Smooth muscle cell (in vitro differentiated cells): ENCODE results near the gene EXOSC5. TPM values are rescaled to one million over a fixed set of nuclear protein-coding genes. Genes with fewer than 3 reads are reported as not detected.

Source experiments
- DNase-seq: peaks from one replicate; lab custom pipeline; 2025; ENCODE audit not compliant: unreplicated experiment; lab: John Stamatoyannopoulos, UW
- H2AFZ ChIP-seq: fragments of 200-600 bp; sonication (generic); 2 replicates; pipeline ENCODE4 v1.6.0; 2016; ENCODE audit warnings: antibody characterized with exemption, low read depth, mild to moderate bottlenecking
- H3F3A ChIP-seq: fragments of 200-600 bp; sonication (generic); 2 replicates; pipeline ENCODE4 v1.6.0; 2017; ENCODE audit warnings: antibody characterized with exemption, low read depth
- H3K27ac ChIP-seq: fragments of 200-600 bp; sonication (generic); 2 replicates; pipeline ENCODE4 v1.5.1; 2016; ENCODE audit warnings: low read depth, mild to moderate bottlenecking
- H3K27me3 ChIP-seq: fragments of 200-600 bp; sonication (generic); 2 replicates; pipeline ENCODE4 v1.6.1; 2016; ENCODE audit warnings: low read depth, mild to moderate bottlenecking
- H3K36me3 ChIP-seq: fragments of 200-600 bp; sonication (generic); 2 replicates; pipeline ENCODE4 v1.5.1; 2016; ENCODE audit warnings: low read depth
- H3K4me1 ChIP-seq: fragments of 200-600 bp; sonication (generic); 2 replicates; pipeline ENCODE4 v1.5.1; 2016; ENCODE audit warnings: low read depth
- H3K4me2 ChIP-seq: fragments of 200-600 bp; sonication (generic); 2 replicates; pipeline ENCODE4 v1.6.0; 2016; ENCODE audit warnings: mild to moderate bottlenecking
- H3K4me3 ChIP-seq: fragments of 200-600 bp; sonication (generic); 2 replicates; pipeline ENCODE4 v1.5.1; 2016; ENCODE audit warnings: mild to moderate bottlenecking
- H3K79me2 ChIP-seq: fragments of 200-600 bp; sonication (generic); 2 replicates; pipeline ENCODE4 v1.6.0; 2016; ENCODE audit warnings: low read depth, mild to moderate bottlenecking
- H3K9ac ChIP-seq: fragments of 200-600 bp; sonication (generic); 2 replicates; pipeline ENCODE4 v1.6.0; 2016; ENCODE audit warnings: low read depth
- H3K9me3 ChIP-seq: fragments of 200-600 bp; sonication (generic); replicated peaks from 2 replicates; pipeline ENCODE4 v1.5.1; 2016; ENCODE audit warnings: low read depth
- H4K20me1 ChIP-seq: fragments of 200-600 bp; sonication (generic); 2 replicates; pipeline ENCODE4 v1.6.0; 2016; ENCODE audit warnings: low read depth
- WGBS: methylation state at CpG from one replicate; pipeline ENCODE4 v1.1.7; 2016; ENCODE audit warnings: low lambda C conversion rate; 5-methylcytosine and 5-hydroxymethylcytosine counted together
- polyA plus RNA-seq: library from polyadenylated mRNA; unstranded; fragments of >200 nt; fragmentation: Nextera tagmentation; extraction: Ambion mirVana; gene quantifications from 2 replicates; pipeline ENCODE4 v1.2.1, GENCODE V29; 2016
- total RNA-seq: library from RNA; depleted of rRNA; stranded (reverse); fragments of >200 nt; gene quantifications from 2 replicates; pipeline ENCODE4 v1.2.3, GENCODE V29; 2014
- TF ChIP-seq, protein P1 (sequence below): fragments of 200-600 bp; sonication (generic); IDR thresholded peaks from 2 replicates; pipeline ENCODE4 v1.5.1; 2017; ENCODE audit warnings: borderline replicate concordance, mild to moderate bottlenecking, antibody characterized with exemption; ENCODE audit not compliant: insufficient read depth, poor library complexity, severe bottlenecking

Gene EXOSC5
- total and polyA plus RNA-seq, 2 experiments from 2014 or later: 5.4 to 19.5 TPM

DNA sequence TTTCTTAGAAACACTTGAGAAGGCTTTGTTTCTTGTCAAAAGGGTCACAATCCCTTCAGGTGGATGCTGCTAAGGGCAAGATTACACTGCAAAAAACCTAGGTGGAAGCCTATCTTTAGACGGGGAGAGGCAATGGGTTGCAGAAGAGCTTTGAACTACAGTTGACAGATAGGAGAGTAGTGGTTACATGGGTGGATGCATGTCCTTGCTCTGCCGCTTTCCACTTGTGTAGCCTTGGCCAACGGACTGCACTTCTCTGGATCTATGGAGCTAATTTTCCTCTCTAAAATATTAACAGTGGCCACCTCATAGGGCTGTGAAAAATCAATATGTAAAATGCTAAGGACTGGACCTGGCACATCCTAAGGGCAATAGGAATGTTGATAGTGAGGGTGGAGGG lies 1.4 kb upstream of the EXOSC5 start:
- Histone ChIP-seq H3K4me1 (peaks cover 16% of the 10 kb centered on the region), H3K4me3 (peak overlapping the region; percentile 83), H4K20me1 (no peaks in the 10 kb centered on the region), H3K27me3 (no peaks in the 10 kb centered on the region), H2AFZ (no peak overlapping the region), H3K9me3 (no peaks in the 10 kb centered on the region), H3K4me2 (peak overlapping the region; percentile 97), H3K9ac (peak overlapping the region; percentile 96), H3K27ac (no peak overlapping the region), H3K36me3 (no peaks in the 10 kb centered on the region), H3F3A (no peaks in the 10 kb centered on the region), H3K79me2 (peaks cover 21% of the 10 kb centered on the region)
- no peak for DNase-seq
- TF ChIP-seq, protein P1, sequence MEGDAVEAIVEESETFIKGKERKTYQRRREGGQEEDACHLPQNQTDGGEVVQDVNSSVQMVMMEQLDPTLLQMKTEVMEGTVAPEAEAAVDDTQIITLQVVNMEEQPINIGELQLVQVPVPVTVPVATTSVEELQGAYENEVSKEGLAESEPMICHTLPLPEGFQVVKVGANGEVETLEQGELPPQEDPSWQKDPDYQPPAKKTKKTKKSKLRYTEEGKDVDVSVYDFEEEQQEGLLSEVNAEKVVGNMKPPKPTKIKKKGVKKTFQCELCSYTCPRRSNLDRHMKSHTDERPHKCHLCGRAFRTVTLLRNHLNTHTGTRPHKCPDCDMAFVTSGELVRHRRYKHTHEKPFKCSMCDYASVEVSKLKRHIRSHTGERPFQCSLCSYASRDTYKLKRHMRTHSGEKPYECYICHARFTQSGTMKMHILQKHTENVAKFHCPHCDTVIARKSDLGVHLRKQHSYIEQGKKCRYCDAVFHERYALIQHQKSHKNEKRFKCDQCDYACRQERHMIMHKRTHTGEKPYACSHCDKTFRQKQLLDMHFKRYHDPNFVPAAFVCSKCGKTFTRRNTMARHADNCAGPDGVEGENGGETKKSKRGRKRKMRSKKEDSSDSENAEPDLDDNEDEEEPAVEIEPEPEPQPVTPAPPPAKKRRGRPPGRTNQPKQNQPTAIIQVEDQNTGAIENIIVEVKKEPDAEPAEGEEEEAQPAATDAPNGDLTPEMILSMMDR: no peak
- WGBS: 77% methylated on average over 3 of the region's 3 CpGs

DNA sequence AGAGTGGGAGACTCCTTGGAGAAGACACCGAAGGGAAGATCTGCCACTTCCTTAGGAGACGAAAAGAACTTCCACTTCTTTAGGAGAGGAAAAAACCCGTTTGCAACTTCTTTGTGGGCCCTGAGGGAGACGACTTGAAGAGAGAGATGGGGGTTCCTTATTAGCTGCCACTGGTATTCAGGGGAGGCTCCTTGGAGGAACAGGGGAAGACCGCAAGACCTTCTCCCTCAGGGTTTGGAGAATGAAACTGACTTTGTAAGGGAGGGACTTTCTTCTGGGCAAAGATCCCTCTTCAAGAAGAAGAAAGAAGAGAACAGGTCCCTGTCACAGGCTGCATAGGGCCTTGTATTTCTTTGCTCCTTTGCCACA lies 875 bp upstream of the EXOSC5 start:
- peak overlapping the region; percentile 91 for H3K27ac ChIP-seq

DNA sequence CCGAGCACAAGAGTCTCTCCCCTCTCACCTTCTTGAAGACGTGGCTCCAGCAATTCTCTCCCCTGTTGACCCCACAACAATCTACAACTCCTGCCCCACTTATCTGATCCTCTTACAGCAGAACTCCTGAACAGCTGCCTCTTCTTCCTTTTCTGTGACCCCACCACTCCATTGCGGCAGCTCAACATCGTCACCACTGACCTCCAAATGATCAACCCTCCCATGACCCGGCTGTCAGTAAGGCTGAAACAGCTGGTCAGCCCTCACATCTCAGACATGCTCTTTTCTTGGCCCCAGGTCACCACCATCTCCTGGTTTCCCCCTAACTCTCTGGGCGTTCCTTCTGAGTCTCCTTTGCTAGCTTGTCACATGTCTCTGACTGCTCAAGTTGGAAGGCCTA lies 1.8 kb downstream of the EXOSC5 start:
- Histone ChIP-seq H3K9ac (no peak overlapping the region), H2AFZ (no peak overlapping the region), H3K79me2 (peaks cover 21% of the 10 kb centered on the region), H3K4me1 (peaks cover 16% of the 10 kb centered on the region), H4K20me1 (no peaks in the 10 kb centered on the region), H3K4me2 (no peak overlapping the region), H3K36me3 (no peaks in the 10 kb centered on the region), H3F3A (no peaks in the 10 kb centered on the region), H3K4me3 (no peak overlapping the region), H3K27ac (no peak overlapping the region), H3K27me3 (no peaks in the 10 kb centered on the region), H3K9me3 (no peaks in the 10 kb centered on the region)
- WGBS: 92% methylated on average over 6 of the region's 6 CpGs
- TF ChIP-seq, protein P1: no peak
- no peak for DNase-seq

More for the DNA sequence above, 875 bp upstream of the EXOSC5 start:
- 2% methylated on average over 5 of the region's 5 CpGs for WGBS
- peak overlapping the region; percentile 97 for H3K4me2 ChIP-seq
- H3K9ac ChIP-seq: peak overlapping the region; percentile 96
- peaks cover 21% of the 10 kb centered on the region for H3K79me2 ChIP-seq
- no peaks in the 10 kb centered on the region for H4K20me1 ChIP-seq
- H3K9me3 ChIP-seq: no peaks in the 10 kb centered on the region
- H3K4me3 ChIP-seq: peak overlapping the region; percentile 83
- peaks cover 16% of the 10 kb centered on the region for H3K4me1 ChIP-seq
- TF ChIP-seq, protein P1: no peak
- no peaks in the 10 kb centered on the region for H3K27me3 ChIP-seq
- H3F3A ChIP-seq: no peaks in the 10 kb centered on the region
- H3K36me3 ChIP-seq: no peaks in the 10 kb centered on the region
- peak overlapping the region; percentile 79 for H2AFZ ChIP-seq
- no peak for DNase-seq

DNA sequence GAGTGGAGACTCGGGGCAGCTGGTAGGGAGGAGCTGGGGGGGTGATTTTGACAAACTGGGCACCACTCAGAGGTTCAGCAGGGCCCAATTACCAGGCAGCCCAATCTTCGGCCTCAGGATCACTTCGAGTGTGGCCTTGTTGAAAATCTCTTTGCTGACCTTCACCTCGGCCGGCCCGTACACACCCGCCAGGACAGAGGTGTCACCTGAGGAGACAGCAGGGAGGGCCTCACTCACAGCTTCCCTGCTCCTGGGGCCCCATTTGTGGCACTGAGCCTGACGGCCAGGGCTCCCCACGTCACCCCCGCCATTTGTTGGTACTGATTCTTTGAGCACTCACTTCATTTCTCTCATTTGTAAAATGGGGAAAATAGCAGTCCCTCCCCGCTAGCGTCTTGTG lies 4.4 kb downstream of the EXOSC5 start:
- TF ChIP-seq, protein P1: no peak
- H3K9ac ChIP-seq: no peak overlapping the region
- H3K4me3 ChIP-seq: no peak overlapping the region
- no peak for DNase-seq
- 98% methylated on average over 12 of the region's 12 CpGs for whole genome bisulfite sequencing
- no peaks in the 10 kb centered on the region for H4K20me1 ChIP-seq
- H2AFZ ChIP-seq: no peak overlapping the region
- no peaks in the 10 kb centered on the region for H3K27me3 ChIP-seq
- H3K4me2 ChIP-seq: no peak overlapping the region
- no peaks in the 10 kb centered on the region for H3K9me3 ChIP-seq
- H3K36me3 ChIP-seq: no peaks in the 10 kb centered on the region
- H3K27ac ChIP-seq: no peak overlapping the region
- H3K79me2 ChIP-seq: peaks cover 1% of the 10 kb centered on the region
- no peaks in the 10 kb centered on the region for H3F3A ChIP-seq
- peaks cover 7% of the 10 kb centered on the region for H3K4me1 ChIP-seq
